Fibroblast of gingiva (primary cell): ENCODE results near the gene KRT34.
A peak's percentile ranks its signal among the peaks of the same experiment; 100 is the strongest.
"Not testable (repeated sequence)": the region's sequence is repeated elsewhere in the genome, so short reads cannot be mapped to it uniquely, and the experiment has no call there.

Experiments used
- DNase-seq: peaks from one replicate; pipeline ENCODE4 v3.0.0-alpha.2; 2011; ENCODE audit warnings: low read depth

Gene KRT34

DNA sequence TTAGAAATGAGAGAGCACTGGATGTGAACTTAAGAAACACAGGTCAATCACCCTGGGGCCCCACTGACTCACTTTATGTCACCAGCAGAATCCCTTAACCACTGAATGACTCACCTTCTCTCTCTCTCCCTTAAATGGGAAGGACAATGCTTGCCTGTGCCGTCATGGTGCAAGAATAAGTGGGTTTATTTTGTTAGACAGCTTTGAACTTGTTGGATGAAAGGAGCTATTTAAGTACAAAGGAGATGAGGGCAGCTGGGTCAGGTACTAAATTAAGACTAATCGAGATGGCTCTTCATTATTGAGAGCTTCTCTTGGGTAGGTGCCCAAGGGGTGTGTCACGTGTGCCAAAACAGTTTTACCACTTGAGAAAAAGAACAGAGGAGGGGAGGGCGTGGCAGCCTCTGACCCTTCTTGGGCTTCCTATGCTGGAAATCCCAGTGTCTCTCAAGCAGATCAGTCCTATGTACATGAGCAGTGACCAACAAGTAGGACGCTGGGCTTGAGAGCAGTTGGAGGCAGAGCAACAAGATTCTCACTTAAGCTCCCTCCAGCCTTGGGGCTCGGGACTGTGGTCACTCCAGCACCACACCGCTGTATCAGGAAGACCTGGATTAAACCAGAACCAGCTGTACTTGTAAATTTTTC is 22.0 kb upstream of the KRT34 start:
- peak; percentile 72 for DNase-seq

DNA sequence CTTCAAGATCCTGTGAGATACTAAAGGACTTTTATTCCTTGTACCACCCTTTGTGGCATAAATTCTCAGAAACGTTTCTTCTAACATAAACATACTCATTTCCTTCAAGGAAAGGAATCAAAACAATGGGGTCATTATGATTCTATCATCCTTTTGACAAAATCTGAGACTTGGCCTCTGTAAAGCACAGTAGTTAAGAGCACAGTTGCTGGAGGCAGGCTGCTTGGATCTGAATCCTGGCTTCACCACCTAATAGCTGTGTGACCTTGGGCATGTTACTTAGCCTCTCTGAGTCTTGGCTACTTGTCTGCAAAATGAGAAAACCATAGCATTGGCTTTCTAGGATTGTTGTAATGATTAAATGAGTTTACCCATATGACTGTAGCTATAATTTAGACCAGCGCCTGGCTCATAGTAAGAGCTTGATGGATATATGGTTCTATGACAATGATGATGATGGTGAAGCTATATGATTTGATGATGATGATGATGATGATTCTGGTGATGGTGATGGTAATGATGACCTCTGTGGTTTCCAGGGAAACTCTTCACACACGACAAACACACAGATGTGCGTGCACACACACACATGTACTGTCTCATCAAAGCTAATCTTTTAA is 21.4 kb upstream of the KRT34 start:
- no peak for DNase-seq

- no peak for DNase-seq
Measured at GRCh38 chr17:41402161-41402560, 20.1 kb upstream of the KRT34 start.

- DNase-seq, result no peak
Measured at GRCh38 chr17:41396996-41397660, 15.0 kb upstream of the KRT34 start, which contains the start of gene KRT31. Gene KRT31 (minus strand): TSS chr17:41397608. CDS start chr17:41397539, 69 bp downstream.

- no peak for DNase-seq
Measured at GRCh38 chr17:41396340-41396739, 14.2 kb upstream of the KRT34 start.

GRCh38 chr17:41395611-41396010 is 13.5 kb upstream of the KRT34 start:
- no peak for DNase-seq

DNA sequence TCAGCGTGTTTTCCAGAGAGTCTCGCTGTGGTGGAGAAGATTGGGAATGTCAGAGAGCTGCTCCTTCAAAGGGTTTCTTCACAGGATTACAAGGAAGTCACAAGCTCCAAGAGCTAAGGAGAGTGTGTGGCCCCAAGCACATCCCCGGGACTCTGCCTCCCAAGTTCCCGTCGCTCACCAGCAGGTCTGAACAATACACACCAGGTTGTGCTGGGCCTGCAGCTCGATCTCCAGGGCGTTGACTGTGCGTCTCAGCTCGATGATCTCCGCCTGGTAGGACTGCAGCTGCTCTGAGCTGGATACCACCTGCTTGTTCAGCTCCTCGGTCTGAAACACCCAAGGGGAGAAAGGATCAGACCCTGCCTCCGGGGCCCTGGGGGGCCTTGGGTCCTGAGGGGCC is 12.9 kb upstream of the KRT34 start:
- not testable (repeated sequence) for DNase-seq

- DNase-seq, result no peak
Measured at GRCh38 chr17:41394254-41394996, 12.3 kb upstream of the KRT34 start.

GRCh38 chr17:41393826-41394225 is 11.7 kb upstream of the KRT34 start:
- no peak for DNase-seq

GRCh38 chr17:41393294-41393693 is 11.2 kb upstream of the KRT34 start:
- DNase-seq, result no peak

GRCh38 chr17:41392278-41392677 is 10.2 kb upstream of the KRT34 start:
- peak; percentile 37 for DNase-seq

DNA sequence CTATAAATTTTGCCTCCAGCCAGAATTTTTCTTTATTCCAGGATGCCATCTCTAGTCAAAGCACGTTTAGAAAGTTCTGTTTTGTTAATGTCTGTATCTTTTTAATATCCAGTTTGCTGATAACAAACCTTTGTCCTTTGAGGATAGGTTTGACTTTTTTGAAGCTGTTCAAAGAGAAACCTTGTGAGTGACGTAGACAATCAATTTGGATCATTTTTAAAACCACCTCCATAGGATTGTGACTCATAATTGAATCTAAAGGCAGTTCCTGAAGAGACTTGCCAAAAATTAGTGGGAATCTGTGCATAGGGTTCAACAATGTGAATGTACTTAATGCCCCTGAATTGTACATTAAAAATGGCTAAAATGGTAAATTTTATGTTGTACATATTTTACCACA is 9.4 kb upstream of the KRT34 start:
- DNase-seq, result no peak

DNA sequence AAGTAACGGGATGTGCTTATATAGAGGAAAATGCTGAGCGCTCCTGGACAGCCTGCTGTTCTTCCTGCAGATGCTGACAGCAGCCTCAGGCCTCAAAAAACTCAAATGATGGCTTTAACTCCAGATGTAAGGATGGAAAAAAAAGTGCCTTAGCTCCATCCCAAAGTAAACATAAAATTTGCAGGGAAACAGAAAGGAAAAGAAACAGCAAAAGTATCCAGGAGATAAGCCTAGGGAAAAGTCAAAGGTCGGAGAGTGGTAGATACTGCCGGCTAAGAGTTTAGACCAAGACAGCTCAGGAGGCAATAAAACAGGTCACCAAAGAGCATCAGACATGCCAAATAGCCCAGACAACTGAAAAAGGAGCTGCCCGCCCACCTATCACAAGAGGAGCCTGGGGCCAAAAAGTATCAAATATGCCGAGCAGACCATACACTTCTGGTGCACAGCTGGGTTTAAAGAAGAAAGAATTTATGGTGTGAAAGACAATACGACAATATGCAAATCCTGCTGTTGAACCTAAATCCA is 8.4 kb upstream of the KRT34 start:
- no peak for DNase-seq

GRCh38 chr17:41387670-41388069 is 5.6 kb upstream of the KRT34 start:
- no peak for DNase-seq

DNA sequence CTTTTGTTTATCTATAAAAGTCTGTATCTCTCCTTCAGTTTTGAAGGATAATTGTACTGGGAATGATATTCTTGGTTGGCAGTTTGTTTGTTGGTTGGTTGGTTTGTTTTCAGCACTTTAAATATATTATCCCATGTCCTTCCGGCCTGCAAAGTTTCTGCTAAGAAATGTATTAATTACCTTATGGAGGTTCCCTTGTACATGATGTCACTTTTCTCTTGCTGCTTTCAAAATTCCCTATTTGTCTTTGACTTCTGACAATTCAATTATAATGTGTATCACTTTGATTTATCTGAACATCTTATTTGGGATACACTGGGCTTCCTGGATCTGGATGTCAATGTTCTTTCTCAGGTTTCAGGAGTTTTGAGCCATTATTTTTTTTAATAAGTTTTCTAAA is 4.1 kb upstream of the KRT34 start:
- no peak for DNase-seq

DNA sequence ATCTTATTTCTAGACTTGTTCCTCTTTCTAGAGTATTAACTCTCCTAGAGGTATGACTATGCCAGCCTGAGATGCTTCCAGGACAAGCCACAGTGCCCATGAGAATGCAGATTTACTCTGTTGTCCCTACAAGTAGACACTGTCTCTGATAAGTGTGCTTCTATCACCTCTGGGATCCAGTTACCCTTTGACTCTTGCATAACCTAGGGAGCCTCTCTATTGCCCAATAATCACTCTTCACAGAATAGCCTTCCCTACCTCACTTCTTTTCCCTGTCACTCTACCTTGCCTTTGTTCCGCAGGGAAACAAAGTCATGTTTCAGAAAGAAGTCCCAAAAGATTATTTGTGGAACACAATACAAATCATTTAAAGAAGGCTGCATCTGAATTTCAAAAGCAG is 1.6 kb upstream of the KRT34 start:
- DNase-seq, result no peak

- peak; percentile 87 for DNase-seq
Measured at GRCh38 chr17:41382394-41382793, 288 bp upstream of the KRT34 start.

- DNase-seq, result peak; percentile 89
Measured at GRCh38 chr17:41380091-41380490, 2.0 kb downstream of the KRT34 start.

GRCh38 chr17:41377546-41377945 is 4.6 kb downstream of the KRT34 start:
- DNase-seq, result peak; percentile 47

- no peak for DNase-seq
Measured at GRCh38 chr17:41369713-41370112, 12.4 kb downstream of the KRT34 start, which contains the start of gene KRT33B. Gene KRT33B (minus strand): TSS chr17:41369813. CDS start chr17:41369750, 63 bp downstream.

- no peak for DNase-seq
Measured at GRCh38 chr17:41369023-41369422, 13.1 kb downstream of the KRT34 start.

DNA sequence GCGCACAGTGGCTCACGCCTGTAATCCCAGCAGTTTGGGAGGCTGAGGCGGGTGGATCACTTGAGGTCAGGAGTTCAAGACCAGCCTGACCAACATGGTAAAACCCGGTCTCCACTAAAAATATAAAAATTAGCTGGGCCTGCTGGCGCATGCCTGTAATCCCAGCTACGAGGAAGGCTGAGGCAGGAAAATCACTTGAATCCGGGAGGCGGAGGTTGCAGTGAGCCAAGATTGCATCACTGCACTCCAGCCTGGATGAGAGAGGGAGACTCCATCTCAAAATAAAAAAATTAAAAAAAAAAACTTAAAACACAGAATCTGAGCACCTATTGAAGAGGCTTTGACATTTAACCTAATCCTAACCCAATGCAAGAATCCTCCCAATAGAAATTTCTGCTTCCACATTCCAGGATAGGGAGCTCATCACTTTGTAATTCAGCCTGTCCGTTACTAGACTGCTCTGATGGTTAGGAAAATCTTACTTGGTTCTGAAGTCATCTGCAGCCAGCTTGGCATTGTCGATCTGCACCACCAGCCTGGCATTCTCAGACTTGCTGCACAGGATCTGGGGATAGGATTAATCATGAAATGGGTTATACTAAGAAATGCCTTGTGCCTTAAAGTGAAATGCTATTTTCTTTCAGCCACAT is 14.6 kb downstream of the KRT34 start:
- DNase-seq, result peak; percentile 76
